GM18520 (cell line): Measurements from ENCODE around the gene POU6F2.

Source experiments
- ATAC-seq: cut with Tn5 transposase; IDR thresholded peaks from one replicate; pipeline ENCODE4 v1.9.1; 2021; ENCODE audit not compliant: unreplicated experiment

Gene POU6F2

GRCh38 chr7:39386718-39387117 is 409.0 kb downstream of the POU6F2 start:
- no peak for ATAC-seq

DNA sequence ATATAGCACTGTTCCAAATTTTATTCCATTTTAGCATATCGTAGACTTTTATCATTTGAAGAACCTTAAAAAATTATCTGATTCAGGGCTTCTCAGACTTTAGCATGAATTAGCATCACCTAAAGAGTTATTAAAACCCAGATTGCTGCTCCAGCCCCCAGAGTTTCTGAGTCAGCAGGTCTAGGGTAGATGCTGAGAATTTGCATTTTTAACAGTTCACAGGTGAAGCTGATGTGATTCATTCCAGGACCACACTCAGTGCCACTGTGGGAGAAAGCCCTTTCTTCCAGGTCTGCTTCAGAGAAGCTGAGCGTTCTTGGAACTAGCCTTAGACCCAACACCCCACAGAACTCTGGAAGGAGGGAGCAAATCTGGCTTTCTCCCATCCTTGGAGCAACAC is 414.4 kb downstream of the POU6F2 start:
- no peak for ATAC-seq

DNA sequence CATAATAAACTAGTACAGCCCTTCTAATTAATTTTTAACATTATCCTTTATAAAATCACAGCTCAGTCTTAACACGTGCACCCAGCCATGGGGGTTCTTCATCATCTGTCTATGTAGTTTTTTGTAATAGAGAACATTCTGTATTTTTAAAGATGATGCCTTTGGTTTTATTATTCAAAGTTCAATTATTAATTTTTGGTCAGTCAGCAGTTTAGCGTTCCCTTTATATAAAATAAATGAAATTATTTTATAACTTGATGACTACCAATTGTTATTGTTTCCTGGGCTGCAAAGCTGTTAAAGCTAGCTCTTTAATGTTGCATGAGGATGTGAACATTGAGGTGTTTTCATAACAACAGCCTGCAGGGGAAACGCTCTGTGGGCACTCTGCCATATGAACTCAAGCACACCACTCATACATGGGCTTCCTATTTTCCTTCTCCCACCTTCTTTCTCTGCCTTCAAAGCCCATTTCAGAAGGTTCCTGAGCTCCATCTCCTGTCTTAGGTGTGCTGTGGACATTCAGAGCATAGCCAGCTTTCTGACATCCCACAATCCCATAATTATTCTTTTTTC is 416.5 kb downstream of the POU6F2 start:
- no peak for ATAC-seq

GRCh38 chr7:39399458-39399857 is 421.7 kb downstream of the POU6F2 start:
- ATAC-seq, result no peak

DNA sequence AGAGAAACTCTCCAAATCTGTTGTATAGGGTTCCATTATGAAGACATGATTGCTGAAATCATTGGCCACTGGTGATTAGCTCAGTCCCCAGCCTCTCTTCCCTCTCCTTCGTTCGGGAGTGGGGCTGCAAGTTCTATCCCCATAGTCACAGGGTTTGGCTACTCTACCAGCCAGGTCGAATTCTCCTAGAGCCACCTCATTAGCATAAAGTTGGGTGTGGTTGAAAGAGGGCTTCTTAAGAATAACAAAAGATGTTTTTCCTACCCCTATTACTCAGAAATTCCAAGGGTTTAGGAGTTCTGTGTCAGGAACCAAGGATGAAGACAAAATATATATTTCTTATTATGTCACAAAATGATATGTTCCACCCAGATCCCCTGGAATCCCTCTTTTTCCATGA is 422.3 kb downstream of the POU6F2 start:
- ATAC-seq, result no peak

DNA sequence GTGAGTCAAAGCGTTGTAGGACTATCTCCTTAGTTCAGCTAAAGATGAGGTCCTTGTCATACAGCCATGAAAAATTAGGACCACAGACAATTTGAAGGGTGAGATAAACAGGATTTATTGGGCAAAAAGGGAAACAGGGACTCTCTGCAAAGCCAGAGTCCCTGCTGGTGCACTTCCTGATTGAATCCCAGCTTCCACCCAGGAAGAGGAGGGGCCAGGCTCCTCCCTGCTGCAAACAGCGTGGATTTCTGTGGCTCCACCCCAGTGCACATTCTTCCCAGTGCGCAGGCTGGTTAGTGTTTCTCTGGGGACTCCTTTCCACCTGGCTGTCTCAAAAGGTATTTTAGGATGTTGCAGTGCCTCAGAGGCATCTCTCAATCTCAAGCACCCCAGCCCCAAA is 423.1 kb downstream of the POU6F2 start:
- no peak for ATAC-seq

DNA sequence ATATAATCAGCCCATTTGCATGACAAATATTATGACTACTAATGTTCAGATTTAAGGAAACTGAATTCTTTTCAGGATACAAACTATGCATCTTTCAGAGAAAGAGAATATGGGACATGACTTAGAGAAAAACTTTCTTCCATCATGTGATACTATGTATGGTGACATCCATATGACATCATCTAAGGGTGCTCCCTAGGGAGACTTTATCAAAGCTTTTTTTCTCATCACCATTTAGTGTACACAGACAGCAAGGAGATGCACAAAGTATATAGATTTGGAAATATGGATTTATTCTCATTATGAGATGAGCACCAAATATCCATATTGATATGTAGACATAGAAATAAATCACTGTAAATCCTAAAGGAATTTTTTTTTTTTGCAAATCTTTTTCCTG is 424.3 kb downstream of the POU6F2 start:
- no peak for ATAC-seq

- ATAC-seq, result no peak
Observed at GRCh38 chr7:39404907-39405306, 427.2 kb downstream of the POU6F2 start.

DNA sequence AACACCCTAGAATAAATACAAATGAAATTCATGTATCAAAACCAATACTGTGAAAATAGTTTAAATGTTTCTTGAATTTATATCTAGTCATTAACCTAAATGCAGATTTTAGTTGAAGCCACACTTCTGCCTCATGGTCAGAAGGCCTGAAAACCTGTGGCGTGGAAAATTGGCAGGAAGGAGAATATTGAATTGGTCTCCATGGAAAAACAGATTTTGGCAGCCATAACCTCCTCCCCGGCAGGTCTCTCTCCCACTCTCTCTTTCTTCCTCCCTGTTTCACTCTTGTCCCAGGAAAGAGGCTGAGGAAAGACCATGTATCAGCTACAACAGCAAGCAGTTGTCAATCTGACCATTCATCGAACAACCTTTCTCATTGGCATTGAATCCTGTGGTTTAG is 427.9 kb downstream of the POU6F2 start:
- ATAC-seq, result no peak

DNA sequence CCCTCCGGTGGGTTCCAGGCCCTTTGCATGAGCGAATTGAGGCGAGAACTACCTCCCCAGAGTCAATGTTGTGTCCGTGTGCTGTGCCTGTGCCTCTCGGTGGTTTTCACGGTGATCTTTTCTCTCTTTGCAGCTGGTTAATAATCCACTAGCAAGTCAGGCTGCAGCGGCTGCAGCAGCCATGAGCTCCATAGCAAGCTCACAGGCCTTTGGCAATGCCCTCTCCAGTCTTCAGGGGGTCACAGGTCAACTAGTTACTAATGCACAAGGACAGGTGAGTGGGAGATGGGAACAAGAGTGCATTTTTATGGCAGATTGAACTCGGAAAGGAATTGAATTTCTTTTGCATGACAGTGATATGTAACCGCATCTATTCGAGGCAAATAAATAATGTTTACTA is 428.8 kb downstream of the POU6F2 start:
- no peak for ATAC-seq

DNA sequence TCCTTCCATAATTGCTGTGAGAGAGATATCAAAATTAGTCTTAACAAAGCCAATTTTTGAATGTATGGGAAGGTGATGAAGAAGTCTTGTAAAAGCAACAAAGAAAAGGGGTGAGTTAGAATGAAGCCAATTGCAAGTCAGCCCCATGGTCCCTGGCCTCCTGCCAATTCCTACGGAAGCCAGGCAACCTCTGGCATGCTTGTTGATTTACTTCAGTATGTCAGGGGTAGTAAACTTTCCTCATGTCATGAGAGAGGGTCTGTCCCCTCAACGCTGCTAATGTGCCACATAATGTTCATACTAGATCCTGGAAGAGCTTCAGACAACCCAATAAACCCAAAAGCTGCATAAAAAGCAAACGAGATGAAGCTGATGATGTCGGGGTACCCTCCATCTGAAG is 429.4 kb downstream of the POU6F2 start:
- ATAC-seq, result no peak

DNA sequence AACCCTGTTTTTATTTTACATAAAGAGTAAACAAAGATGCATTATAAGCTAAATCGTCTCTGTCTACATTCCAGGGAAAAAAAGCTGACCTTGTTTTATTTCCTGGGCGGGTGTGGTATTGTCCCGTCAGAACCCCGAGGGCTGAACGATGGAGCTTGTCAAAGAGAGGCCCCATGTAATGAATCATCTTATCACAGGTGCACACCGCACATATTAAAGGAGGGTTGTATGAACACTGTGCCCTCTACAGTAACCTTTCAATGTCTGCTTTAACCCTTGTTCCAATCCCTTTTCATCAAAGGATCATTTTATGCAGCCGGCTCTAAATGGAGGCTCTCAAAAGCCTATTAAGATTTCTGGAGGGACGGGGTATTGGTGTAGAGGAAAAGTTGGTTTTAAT is 430.0 kb downstream of the POU6F2 start:
- no peak for ATAC-seq

DNA sequence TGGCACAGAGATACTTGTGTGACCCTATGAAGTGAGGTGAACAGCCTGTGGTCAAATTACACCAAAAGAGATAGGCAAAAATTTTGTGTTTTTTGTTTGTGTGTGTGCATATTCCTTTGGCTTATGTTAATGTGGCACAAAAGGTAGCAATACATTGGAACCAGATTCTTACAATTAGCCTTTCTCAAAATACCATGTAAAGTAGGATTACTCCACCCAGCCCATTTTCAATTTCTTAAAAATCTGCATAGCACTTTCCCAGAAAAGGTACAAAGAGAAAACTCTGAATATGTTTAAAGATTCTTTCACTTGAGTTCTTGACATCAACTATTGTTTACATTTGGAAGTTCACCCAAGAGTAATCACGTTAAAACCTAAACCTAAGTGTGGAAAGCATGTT is 431.2 kb downstream of the POU6F2 start:
- no peak for ATAC-seq

- no peak for ATAC-seq
Observed at GRCh38 chr7:39410582-39410981, 432.9 kb downstream of the POU6F2 start.

- ATAC-seq, result no peak
Observed at GRCh38 chr7:39413636-39414223, 436.0 kb downstream of the POU6F2 start.

- ATAC-seq, result peak; percentile 67
Observed at GRCh38 chr7:39414224-39415035, 436.7 kb downstream of the POU6F2 start.

- ATAC-seq, result no peak
Observed at GRCh38 chr7:39415091-39415787, 437.5 kb downstream of the POU6F2 start.

GRCh38 chr7:39416866-39417265 is 439.2 kb downstream of the POU6F2 start:
- no peak for ATAC-seq

DNA sequence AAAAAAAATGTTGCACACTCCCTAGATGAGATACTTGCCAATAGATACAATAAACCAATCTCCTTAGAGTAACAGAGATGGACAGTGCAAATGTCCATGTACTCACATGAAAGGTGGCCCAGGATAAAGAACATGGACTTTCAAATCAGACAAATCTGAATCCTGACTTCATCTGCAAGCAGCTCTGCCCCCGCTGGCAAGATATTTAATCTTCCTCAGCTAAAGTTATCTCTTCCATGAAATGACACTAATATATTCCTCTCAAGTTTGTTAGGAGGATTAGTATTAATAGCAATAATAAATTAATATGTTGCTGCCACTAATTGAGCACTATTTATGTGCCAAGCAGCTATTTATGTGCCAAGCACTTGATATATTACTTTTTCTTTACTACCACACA is 439.9 kb downstream of the POU6F2 start:
- no peak for ATAC-seq

- ATAC-seq, result no peak
Observed at GRCh38 chr7:39421251-39421650, 443.5 kb downstream of the POU6F2 start.

GRCh38 chr7:39421661-39422060 is 444.0 kb downstream of the POU6F2 start:
- no peak for ATAC-seq

DNA sequence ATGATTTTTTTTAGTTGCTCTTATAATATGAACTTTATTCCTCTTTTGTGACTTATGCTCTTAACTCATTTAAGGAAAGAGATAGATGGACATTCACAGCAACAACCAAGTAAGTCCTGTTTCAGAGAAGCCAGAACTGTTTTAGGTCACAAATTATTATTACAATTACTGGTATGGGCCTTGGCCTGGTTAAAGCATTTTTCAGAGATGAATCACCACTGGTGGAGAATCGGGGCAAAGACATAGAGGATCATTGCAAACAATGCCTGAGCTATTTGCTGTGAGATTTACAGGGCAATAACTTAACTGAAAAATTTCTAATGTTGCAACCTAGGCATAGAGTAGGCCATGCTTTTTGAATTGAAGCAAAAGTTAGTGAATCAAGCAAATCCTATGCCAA is 450.5 kb downstream of the POU6F2 start:
- ATAC-seq, result no peak
